HG02973 (cell line): ENCODE data around the gene PTPN13.
"Not testable (repeated sequence)": the region's sequence is repeated elsewhere in the genome, so short reads cannot be mapped to it uniquely, and the experiment has no call there.

Source experiments
- ATAC-seq: cut with Tn5 transposase; IDR thresholded peaks from one replicate; pipeline ENCODE4 v1.9.1; 2021; ENCODE audit warnings: moderate library complexity; ENCODE audit not compliant: unreplicated experiment

The PTPN13 gene

DNA sequence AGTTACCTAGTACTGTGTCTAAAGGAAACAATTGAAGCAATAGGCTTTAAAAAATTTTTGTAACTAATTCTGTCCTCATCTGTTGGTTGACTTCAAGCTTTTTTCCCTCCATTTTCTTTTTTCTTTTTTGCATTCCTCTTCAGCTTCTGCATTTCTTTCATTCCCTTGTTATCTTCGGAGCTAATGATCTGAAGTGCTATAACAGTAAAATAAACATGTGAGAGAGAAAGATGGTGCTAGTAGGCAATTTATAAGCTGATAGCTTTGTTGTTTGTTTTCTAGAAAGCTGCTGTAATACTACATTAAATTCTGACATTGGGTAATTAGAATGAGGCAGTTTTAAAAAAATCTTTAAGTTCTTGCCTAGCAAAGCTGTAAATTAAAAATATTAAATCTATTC is 37.1 kb downstream of the PTPN13 start:
- no peak for ATAC-seq

DNA sequence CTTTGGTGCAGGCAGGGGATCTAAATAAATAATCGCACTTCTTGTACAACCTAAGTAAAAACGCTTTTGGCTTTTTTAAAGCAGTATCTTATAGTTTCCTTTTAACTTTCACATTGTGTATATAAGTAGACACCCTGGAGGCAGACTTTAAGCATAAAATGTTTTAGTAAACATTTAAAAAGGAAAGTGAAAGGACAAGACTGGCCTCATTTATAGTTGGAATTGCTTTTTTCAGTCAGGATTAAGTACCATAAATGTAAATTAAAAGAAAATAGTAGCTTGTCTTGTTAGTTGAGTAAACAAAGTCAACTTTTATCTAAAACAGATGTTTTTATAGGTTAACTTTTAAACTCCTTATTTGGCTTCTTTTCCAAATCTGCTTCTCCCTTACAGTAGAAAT is 39.7 kb downstream of the PTPN13 start:
- no peak for ATAC-seq

- ATAC-seq, result no peak
These were observed 46.4 kb downstream of the PTPN13 start for GRCh38 chr4:86640469-86640868.

DNA sequence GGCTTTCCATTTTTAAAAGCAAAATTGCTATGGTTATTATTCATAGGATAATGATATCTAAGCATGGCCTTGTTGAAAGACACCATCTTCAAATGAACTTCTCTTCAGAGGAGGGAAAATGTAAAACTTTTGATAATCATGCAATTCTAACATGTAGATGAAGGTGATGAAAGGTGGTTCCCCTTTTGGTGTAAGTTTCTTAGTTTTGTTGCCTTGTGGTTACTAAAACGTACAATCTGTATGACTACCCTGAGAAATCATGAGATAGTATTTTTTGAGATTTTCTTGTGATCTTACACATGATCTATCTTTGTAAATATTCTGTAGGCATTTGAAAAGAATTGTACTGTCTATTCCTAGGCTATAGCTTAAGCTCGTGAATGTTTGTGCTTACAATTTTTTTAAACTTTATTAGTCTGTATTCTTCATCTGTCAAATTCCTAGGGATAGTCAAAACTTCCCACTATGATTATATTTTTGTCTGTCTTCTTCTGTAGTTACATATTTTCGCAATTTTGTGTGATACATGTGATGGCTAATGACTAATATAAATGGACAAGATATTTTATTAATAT is 47.5 kb downstream of the PTPN13 start:
- ATAC-seq, result no peak

- ATAC-seq, result no peak
These were observed 50.8 kb downstream of the PTPN13 start for GRCh38 chr4:86644892-86645291.

DNA sequence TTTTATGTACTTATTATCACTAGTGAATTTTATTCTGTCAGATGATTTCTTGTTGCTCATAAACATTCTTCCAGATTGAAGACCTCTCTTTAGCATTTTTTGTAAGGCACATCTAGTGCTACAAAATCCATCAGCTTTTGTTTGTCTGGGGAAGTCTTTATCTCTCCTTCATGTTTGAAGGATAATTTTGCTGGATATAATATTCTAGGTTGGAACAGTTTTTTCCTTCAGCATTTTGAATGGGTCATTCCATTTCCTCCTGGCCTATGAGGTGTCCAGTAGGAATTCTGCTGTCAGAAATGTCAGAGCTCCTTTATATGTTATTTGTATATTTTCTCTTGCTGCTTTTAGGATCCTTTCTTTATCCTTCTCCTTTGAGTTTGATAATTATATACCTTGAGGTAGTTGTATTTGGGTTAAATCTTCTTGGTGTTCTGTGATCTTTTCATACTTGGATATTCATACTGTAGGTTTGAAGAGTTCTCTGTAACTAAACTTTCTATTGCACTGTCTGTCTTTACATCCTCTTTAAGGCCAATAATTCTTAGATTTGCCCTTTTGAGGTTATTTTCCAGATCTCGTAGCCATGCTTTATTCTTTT is 58.3 kb downstream of the PTPN13 start:
- no peak for ATAC-seq

DNA sequence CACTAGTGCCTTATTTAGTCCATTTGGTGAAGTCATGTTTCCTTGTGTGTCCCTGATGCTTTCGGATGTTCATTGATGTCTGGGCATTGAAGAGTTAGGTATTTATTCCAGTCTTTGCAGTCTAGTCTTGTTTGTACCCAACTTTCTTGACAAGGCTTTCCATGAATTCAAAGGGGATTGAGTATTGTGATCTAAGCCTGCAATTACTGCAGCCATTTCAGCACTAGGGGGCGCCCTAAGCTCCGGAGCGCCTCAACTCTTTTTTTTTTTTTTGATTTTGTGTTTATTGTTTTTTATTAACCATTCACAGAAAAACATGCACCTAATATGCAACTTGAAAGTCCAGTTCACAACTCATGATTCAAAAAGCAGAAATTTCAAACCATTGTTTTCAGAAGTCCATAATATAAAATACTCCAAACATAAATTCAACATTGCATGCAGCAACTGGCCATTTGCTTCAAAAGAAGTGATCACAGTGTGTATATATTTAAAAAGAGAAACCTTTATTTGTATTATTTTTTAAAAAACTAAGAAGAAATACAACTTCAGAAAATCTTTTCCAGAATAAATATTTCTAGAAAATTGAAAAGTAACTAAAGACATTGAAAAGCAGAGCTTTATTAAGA is 59.2 kb downstream of the PTPN13 start:
- no peak for ATAC-seq

GRCh38 chr4:86656781-86657180 is 62.7 kb downstream of the PTPN13 start:
- ATAC-seq, result not testable (repeated sequence)

- ATAC-seq, result no peak
These were observed 63.3 kb downstream of the PTPN13 start for GRCh38 chr4:86657382-86657781.

GRCh38 chr4:86657910-86658309 is 63.8 kb downstream of the PTPN13 start:
- ATAC-seq, result no peak

DNA sequence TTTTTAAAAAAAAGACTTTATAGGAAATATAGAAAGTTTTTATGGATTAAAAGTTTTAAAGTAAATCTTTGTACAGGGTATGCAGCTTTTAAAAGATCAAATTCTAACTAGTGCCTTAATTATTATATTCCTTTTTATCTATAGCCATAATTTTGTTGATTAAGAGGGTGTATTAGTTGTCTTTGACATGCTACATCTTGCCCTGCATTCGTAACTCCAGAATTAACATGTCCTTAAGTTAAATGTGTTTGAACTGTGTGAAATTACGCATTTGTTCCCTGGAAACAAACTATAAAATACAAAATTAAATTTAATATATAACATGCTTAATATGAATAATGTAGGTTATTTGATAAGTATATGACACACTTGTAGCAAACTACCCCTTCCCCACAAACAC is 66.3 kb downstream of the PTPN13 start:
- ATAC-seq, result no peak

DNA sequence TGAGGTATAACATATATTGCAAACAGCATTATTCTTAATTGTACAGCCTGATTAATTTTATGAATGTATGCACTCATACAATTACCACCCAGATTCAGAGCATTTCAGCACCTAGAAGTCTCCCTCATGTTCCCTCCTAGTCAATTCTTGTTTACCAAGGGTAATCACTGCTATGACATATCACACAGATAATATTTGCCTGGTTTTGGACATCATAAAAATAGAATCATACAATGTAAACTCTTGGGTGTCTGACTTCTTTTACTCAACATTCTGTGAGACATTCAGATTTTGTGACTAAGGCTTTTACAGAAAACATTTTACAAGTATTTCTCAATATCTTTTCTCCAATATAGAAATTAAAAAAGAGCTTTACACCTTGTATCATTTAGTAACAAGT is 66.9 kb downstream of the PTPN13 start:
- ATAC-seq, result no peak

DNA sequence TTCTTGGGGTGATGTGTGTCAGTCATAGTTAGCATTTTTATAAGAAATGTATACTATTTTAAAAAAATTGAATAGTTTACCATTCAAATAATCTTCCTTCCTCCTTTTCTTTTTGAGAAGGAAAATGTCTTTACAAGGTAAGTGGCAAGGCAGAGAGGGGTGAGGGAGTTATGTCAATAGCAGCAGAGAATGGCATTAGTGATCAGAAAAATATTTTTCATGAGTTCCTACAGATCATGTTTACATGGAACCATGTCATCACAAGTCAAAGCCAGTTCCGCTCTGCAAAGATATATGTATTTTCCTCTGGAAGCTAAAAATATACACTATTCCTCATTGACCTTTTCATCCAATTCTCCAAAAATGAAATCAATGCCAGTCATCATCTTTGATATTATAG is 67.3 kb downstream of the PTPN13 start:
- ATAC-seq, result no peak

DNA sequence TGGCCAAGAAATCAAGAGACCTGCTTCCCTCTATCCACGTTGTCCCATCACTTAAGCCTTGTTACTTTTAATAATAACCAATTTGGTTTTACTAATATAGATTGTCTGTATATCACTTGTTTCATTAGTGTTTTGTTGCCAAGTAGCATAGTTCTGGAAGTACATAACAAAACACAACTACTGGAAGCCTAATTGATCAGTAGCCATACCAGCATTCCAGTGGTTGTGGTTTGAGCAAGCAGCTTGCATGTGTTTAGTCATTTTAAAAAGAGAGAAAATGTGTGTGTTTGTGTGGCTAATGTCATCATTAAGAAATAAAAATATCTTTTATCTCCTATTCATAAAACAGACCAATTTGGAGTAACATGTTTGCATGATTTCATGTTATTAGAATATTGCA is 70.8 kb downstream of the PTPN13 start:
- no peak for ATAC-seq

DNA sequence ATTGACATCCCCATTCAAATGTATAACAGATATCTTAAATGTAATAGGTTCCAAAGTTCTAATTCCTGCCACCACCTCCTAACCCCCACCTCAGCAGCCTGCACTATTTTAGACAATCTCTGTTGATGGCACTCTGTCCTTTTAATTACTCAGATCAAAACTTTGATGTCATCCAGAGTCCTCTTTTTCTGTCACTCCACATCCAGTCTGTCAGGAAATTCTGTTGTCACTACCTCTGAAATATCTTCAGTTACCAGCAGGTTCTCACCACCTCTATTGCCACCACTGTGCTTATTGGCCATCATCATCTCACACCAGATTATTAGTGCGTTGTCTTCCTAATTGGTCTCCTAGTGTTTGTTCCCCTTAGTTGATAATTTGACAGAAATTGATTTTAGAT is 76.2 kb downstream of the PTPN13 start:
- no peak for ATAC-seq

DNA sequence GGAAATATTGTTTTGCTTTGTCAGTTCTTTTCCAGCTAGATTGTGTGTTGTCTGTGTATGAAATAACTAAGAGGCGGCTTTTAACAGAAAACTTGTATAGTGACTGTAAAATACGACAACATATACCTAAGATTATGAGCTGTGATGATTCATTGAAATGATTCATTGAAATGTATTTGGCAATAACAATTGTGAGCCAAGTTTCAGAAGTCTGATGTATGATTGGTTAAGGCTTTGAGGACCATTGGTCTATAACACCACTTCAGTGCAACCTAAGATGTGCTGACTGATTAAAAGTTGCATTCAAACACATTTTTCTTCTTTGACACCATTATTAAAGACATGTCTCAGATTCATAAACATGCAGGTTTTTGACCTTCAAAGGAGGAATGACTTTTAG is 76.6 kb downstream of the PTPN13 start:
- ATAC-seq, result no peak

GRCh38 chr4:86675548-86675947 is 81.4 kb downstream of the PTPN13 start:
- no peak for ATAC-seq

- no peak for ATAC-seq
These were observed 84.7 kb downstream of the PTPN13 start for GRCh38 chr4:86678796-86679195.

DNA sequence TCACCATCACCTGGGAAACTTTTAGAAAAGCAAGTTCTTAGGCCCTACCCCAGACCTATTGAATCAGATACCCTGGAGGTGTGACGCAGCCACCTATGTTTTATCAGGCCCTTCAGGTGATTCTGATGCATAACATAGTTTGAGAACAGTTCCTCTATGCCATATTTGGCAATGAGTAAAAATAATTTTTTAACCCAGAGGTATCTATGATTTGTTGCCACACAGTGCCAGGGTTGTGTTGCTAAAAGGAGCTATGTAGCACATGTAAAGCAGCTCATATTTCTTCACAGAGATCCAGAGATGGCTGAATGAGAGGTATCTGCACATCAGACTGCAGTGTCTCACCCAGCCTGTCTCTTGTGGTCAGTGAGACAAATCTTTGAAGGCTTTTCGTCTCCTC is 85.3 kb downstream of the PTPN13 start:
- no peak for ATAC-seq

- ATAC-seq, result no peak
These were observed 89.1 kb downstream of the PTPN13 start for GRCh38 chr4:86683167-86683566.

- ATAC-seq, result no peak
These were observed 89.9 kb downstream of the PTPN13 start for GRCh38 chr4:86683983-86684382.

- ATAC-seq, result no peak
These were observed 91.3 kb downstream of the PTPN13 start for GRCh38 chr4:86685401-86685800.

GRCh38 chr4:86686741-86687140 is 92.6 kb downstream of the PTPN13 start:
- ATAC-seq, result no peak
